GM18505 (cell line): ENCODE measurements around the gene OR7G1.

Experiments
- ATAC-seq: cut with Tn5 transposase; IDR thresholded peaks from one replicate; pipeline ENCODE4 v1.9.1; 2021; ENCODE audit not compliant: unreplicated experiment
- POLR2A ChIP-seq: IDR thresholded peaks from 4 replicates; pipeline ENCODE4 v1.6.1; 2011; ENCODE audit warnings: borderline replicate concordance; ENCODE audit not compliant: insufficient read depth, insufficient read length; ENCODE audit errors: extremely low read depth

Gene OR7G1

GRCh38 chr19:9115307-9115813, at the start of gene OR7G1:
OR7G1 (minus strand) TSS chr19:9115763; CDS start chr19:9115763, 0 bp downstream.
- ATAC-seq = no peak
- no peak for TF ChIP-seq POLR2A

GRCh38 chr19:9165261-9165660, 49.7 kb upstream of the OR7G1 start:
- TF ChIP-seq POLR2A = no peak
- ATAC-seq = no peak

- ATAC-seq = no peak
- no peak for TF ChIP-seq POLR2A
These were observed 45.9 kb upstream of the OR7G1 start for GRCh38 chr19:9161427-9161826.

- ATAC-seq = no peak
- no peak for TF ChIP-seq POLR2A
These were observed 44.3 kb upstream of the OR7G1 start for GRCh38 chr19:9159891-9160290.

- ATAC-seq = no peak
- TF ChIP-seq POLR2A = no peak
These were observed 40.7 kb upstream of the OR7G1 start for GRCh38 chr19:9156304-9156703.

- no peak for ATAC-seq
- no peak for TF ChIP-seq POLR2A
These were observed 40.0 kb upstream of the OR7G1 start for GRCh38 chr19:9155591-9155990.

GRCh38 chr19:9151367-9151766, 35.8 kb upstream of the OR7G1 start:
- ATAC-seq = no peak
- TF ChIP-seq POLR2A = no peak

GRCh38 chr19:9150650-9151049, 35.1 kb upstream of the OR7G1 start:
- no peak for TF ChIP-seq POLR2A
- no peak for ATAC-seq

GRCh38 chr19:9149997-9150396, 34.4 kb upstream of the OR7G1 start:
- no peak for TF ChIP-seq POLR2A
- no peak for ATAC-seq

GRCh38 chr19:9148697-9149096, 33.1 kb upstream of the OR7G1 start:
- TF ChIP-seq POLR2A = no peak
- no peak for ATAC-seq

GRCh38 chr19:9146882-9147281, 31.3 kb upstream of the OR7G1 start:
- TF ChIP-seq POLR2A = no peak
- ATAC-seq = no peak

- no peak for ATAC-seq
- no peak for TF ChIP-seq POLR2A
These were observed 29.4 kb upstream of the OR7G1 start for GRCh38 chr19:9144920-9145319.

- TF ChIP-seq POLR2A = peak; percentile 87
- peak; percentile 87 for ATAC-seq
These were observed 24.8 kb upstream of the OR7G1 start, which contains the start of gene ZNF317 for GRCh38 chr19:9140159-9140874. ZNF317 (plus strand) TSS chr19:9140397; CDS start chr19:9156017, 15,620 bp downstream.

- no peak for ATAC-seq
- TF ChIP-seq POLR2A = no peak
These were observed 24.1 kb upstream of the OR7G1 start for GRCh38 chr19:9139609-9140158.
